ENCODE data around the gene SCGB1C1. TPM values are rescaled to one million over a fixed set of nuclear protein-coding genes. Genes with fewer than 3 reads are reported as not detected.

SCGB1C1 gene
- total and polyA plus RNA-seq, 4 donors = not detected

DNA sequence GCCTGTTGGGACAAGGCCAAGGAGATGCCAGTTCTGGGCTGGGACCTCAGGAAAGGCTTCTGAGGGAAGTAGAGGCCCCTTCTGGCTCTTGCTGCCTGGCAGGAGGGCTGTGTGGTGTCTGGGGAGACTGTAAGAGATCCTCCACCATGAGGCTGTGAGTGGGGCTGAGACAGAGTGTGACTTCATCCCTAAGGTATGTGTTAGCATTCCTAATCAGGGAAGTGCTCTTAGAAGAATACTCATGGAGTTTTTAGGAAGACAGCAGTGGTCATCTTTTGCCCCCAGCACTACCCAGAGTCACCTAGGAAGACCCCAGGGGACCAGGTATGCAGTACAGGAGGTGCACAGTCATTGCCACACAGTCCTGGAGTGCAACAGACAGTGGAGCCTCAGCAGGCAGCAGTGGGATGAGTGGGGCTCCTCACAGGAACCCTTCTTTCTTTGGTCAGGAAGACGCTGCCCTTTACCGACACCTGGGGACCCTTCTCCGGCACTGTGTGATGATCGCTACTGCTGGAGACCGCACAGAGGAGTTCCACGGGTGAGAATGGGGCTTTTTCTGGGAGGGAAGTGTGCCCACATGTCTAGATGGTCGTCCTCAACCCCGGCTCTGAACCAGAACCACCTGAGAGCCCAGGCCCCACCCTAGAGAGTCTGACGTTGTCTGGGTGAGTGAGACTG is 17.4 kb downstream of the SCGB1C1 start (continued):
- TF ChIP-seq, protein P1, sequence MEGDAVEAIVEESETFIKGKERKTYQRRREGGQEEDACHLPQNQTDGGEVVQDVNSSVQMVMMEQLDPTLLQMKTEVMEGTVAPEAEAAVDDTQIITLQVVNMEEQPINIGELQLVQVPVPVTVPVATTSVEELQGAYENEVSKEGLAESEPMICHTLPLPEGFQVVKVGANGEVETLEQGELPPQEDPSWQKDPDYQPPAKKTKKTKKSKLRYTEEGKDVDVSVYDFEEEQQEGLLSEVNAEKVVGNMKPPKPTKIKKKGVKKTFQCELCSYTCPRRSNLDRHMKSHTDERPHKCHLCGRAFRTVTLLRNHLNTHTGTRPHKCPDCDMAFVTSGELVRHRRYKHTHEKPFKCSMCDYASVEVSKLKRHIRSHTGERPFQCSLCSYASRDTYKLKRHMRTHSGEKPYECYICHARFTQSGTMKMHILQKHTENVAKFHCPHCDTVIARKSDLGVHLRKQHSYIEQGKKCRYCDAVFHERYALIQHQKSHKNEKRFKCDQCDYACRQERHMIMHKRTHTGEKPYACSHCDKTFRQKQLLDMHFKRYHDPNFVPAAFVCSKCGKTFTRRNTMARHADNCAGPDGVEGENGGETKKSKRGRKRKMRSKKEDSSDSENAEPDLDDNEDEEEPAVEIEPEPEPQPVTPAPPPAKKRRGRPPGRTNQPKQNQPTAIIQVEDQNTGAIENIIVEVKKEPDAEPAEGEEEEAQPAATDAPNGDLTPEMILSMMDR (IDR thresholded peaks at IDR 0.05; ENCODE audit: low read depth, low read length, missing input control) = no peak
- TF ChIP-seq HNF4G (IDR thresholded peaks at IDR 0.05) (no peak), FOXA2 (IDR thresholded peaks at IDR 0.05) (no peak), EGR1 (IDR thresholded peaks at IDR 0.05; ENCODE audit: low read depth in 2 of 2) (no peak), RXRA (IDR thresholded peaks at IDR 0.05) (no peak)
- TF ChIP-seq, protein P2, sequence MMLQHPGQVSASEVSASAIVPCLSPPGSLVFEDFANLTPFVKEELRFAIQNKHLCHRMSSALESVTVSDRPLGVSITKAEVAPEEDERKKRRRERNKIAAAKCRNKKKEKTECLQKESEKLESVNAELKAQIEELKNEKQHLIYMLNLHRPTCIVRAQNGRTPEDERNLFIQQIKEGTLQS (IDR thresholded peaks at IDR 0.05) = no peak
- TF ChIP-seq, protein P3, sequence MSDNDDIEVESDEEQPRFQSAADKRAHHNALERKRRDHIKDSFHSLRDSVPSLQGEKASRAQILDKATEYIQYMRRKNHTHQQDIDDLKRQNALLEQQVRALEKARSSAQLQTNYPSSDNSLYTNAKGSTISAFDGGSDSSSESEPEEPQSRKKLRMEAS (IDR thresholded peaks at IDR 0.05) = no peak

DNA sequence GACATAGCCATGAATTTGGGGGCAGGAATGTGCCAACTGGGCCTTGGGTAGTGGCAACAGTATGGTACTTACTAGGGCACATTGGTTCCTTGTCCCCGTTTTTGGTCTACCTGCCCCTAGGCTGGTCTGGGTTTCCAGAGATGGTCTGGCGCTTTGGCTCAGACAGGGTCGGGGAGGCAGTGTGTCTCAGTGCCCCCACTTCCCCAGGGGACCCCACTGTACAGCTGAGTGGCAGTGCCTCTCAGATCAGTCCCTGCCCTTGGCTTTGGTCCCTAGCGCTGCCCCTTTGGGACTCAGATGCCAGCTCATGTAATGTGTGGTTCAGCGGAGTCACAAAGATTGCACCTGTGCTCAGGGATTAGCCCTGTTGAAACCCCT is 17.9 kb downstream of the SCGB1C1 start:
- 94% methylated on average over 5 of the region's 5 CpGs for WGBS
- H3K36me3 ChIP-seq (ENCODE audit: control insufficient read depth in 4 of 4, insufficient read depth in 3 of 4, low read depth in 1 of 4, low read length in 3 of 4) = peaks cover 10 to 53% (median 44%) of the 10 kb centered on the region in 4 donors
- H3K27me3 ChIP-seq (ENCODE audit: control insufficient read depth in 4 of 4, insufficient read depth in 4 of 4, low read length in 3 of 4) = no peaks in the 10 kb centered on the region
- H3K4me1 ChIP-seq (ENCODE audit: control insufficient read depth in 4 of 4, insufficient read depth in 4 of 4, low read length in 3 of 4) = peaks cover 8 to 34% (median 22%) of the 10 kb centered on the region in 4 donors
- H3K9me3 ChIP-seq (ENCODE audit: control insufficient read depth in 4 of 4, low read length in 3 of 4) = no peaks in the 10 kb centered on the region
- no peak for DNase-seq (ENCODE audit: low spot score)
- TF ChIP-seq, protein P1 (IDR thresholded peaks at IDR 0.05; ENCODE audit: low read depth, low read length, missing input control) = no peak
- TF ChIP-seq FOXA2 (IDR thresholded peaks at IDR 0.05) = no peak
- no peak for TF ChIP-seq HNF4G (IDR thresholded peaks at IDR 0.05)
- TF ChIP-seq RAD21 (IDR thresholded peaks at IDR 0.05) = no peak
- TF ChIP-seq, protein P4, sequence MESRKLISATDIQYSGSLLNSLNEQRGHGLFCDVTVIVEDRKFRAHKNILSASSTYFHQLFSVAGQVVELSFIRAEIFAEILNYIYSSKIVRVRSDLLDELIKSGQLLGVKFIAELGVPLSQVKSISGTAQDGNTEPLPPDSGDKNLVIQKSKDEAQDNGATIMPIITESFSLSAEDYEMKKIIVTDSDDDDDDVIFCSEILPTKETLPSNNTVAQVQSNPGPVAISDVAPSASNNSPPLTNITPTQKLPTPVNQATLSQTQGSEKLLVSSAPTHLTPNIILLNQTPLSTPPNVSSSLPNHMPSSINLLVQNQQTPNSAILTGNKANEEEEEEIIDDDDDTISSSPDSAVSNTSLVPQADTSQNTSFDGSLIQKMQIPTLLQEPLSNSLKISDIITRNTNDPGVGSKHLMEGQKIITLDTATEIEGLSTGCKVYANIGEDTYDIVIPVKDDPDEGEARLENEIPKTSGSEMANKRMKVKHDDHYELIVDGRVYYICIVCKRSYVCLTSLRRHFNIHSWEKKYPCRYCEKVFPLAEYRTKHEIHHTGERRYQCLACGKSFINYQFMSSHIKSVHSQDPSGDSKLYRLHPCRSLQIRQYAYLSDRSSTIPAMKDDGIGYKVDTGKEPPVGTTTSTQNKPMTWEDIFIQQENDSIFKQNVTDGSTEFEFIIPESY (IDR thresholded peaks at IDR 0.05) = no peak
- no peak for TF ChIP-seq YY1 (IDR thresholded peaks at IDR 0.05)
- TF ChIP-seq, protein P2 (IDR thresholded peaks at IDR 0.05) = no peak
- TF ChIP-seq, protein P5, sequence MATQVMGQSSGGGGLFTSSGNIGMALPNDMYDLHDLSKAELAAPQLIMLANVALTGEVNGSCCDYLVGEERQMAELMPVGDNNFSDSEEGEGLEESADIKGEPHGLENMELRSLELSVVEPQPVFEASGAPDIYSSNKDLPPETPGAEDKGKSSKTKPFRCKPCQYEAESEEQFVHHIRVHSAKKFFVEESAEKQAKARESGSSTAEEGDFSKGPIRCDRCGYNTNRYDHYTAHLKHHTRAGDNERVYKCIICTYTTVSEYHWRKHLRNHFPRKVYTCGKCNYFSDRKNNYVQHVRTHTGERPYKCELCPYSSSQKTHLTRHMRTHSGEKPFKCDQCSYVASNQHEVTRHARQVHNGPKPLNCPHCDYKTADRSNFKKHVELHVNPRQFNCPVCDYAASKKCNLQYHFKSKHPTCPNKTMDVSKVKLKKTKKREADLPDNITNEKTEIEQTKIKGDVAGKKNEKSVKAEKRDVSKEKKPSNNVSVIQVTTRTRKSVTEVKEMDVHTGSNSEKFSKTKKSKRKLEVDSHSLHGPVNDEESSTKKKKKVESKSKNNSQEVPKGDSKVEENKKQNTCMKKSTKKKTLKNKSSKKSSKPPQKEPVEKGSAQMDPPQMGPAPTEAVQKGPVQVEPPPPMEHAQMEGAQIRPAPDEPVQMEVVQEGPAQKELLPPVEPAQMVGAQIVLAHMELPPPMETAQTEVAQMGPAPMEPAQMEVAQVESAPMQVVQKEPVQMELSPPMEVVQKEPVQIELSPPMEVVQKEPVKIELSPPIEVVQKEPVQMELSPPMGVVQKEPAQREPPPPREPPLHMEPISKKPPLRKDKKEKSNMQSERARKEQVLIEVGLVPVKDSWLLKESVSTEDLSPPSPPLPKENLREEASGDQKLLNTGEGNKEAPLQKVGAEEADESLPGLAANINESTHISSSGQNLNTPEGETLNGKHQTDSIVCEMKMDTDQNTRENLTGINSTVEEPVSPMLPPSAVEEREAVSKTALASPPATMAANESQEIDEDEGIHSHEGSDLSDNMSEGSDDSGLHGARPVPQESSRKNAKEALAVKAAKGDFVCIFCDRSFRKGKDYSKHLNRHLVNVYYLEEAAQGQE (IDR thresholded peaks at IDR 0.05) = no peak
- TF ChIP-seq RXRA (IDR thresholded peaks at IDR 0.05) = no peak
- no peak for TF ChIP-seq JUND (IDR thresholded peaks at IDR 0.05)
- TF ChIP-seq, protein P3 (IDR thresholded peaks at IDR 0.05) = no peak
- no peak for TF ChIP-seq HNF4A (conservative IDR thresholded peaks at IDR 0.05)
- no peak for TF ChIP-seq TAF1 (conservative IDR thresholded peaks at IDR 0.05)
- no peak for TF ChIP-seq FOXA1 (IDR thresholded peaks at IDR 0.05)
- TF ChIP-seq GABPA (IDR thresholded peaks at IDR 0.05 in 1 of 2, conservative IDR thresholded peaks at IDR 0.05 in 1 of 2) = no peak
- no peak for TF ChIP-seq NR2F2 (IDR thresholded peaks at IDR 0.05)
- no peak for TF ChIP-seq EGR1 (IDR thresholded peaks at IDR 0.05; ENCODE audit: low read depth in 2 of 2)
- no peak for TF ChIP-seq SP1 (IDR thresholded peaks at IDR 0.05)
- no peak overlapping the region for H3K27ac ChIP-seq (ENCODE audit: low read depth in 1 of 2, low read length in 2 of 2)
- H3K4me3 ChIP-seq (ENCODE audit: low read depth in 1 of 3, low read length in 3 of 3) = no peak overlapping the region
- no peak overlapping the region for H3K9ac ChIP-seq (ENCODE audit: low read depth in 1 of 2, low read length in 2 of 2)
